Spleen (tissue), 7 donors: ENCODE results near the gene GMDS.

ENCODE experiments used
- POLR2A ChIP-seq, 3 donors: fragments of 450-650 bp; IDR thresholded peaks; one replicate each; pipeline ENCODE4 v1.5.1; 2017; ENCODE audit warnings: antibody characterized with exemption in 3 of 3, mild to moderate bottlenecking in 1 of 3
- POLR2AphosphoS5 ChIP-seq, 3 donors: sonication (generic); formaldehyde crosslinking; IDR thresholded peaks; one replicate each; pipeline ENCODE4 v1.5.1; 2017; ENCODE audit warnings: antibody characterized with exemption in 3 of 3
- TF ChIP-seq, protein P1 (sequence below), 11 experiments: fragments of 200-600 bp in 7 of 11; fragments of 450-650 bp in 4 of 11; sonication (generic) in 4 of 11; IDR thresholded peaks in 8 of 11; conservative IDR thresholded peaks in 3 of 11; 1 replicate in 7 of 11; 2 replicates in 4 of 11; pipeline versions ENCODE4 v1.4.0 to v1.8.0; 2016 to 2021; ENCODE audit warnings: antibody characterized with exemption in 11 of 11, inconsistent platforms in 4 of 11, mild to moderate bottlenecking in 1 of 11
- donor health status: DM: no; HTN: no; CAD: no; lungs with moderate emphysema.
- donor health status: DM: no; HTN: no; CAD: no.
- donor health status: DM: no; HTN: no; CAD: no.

DNA sequence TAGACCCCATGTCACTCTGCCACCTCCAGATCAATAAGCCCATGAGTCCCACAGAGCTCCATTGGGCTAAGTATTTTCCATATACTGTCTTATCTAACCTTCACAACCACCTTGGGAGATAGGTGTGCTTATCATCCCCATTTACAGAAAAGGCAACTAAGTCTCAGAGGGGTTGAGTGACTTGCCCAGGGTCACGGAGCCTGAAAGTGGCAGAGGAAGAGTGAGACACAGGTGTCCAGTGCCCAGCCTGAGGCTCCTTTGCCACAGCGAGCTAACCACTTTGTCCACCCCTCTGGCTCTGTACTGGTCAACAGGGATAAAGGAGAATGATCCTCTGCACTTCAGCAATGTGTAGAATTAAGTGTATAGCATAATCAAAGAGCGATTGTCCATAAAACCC lies 124.5 kb downstream of the GMDS start:
- TF ChIP-seq, protein P1, sequence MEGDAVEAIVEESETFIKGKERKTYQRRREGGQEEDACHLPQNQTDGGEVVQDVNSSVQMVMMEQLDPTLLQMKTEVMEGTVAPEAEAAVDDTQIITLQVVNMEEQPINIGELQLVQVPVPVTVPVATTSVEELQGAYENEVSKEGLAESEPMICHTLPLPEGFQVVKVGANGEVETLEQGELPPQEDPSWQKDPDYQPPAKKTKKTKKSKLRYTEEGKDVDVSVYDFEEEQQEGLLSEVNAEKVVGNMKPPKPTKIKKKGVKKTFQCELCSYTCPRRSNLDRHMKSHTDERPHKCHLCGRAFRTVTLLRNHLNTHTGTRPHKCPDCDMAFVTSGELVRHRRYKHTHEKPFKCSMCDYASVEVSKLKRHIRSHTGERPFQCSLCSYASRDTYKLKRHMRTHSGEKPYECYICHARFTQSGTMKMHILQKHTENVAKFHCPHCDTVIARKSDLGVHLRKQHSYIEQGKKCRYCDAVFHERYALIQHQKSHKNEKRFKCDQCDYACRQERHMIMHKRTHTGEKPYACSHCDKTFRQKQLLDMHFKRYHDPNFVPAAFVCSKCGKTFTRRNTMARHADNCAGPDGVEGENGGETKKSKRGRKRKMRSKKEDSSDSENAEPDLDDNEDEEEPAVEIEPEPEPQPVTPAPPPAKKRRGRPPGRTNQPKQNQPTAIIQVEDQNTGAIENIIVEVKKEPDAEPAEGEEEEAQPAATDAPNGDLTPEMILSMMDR (IDR thresholded peaks at IDR 0.05 in 8 of 11, conservative IDR thresholded peaks at IDR 0.05 in 3 of 11) = no peak
- TF ChIP-seq POLR2A (IDR thresholded peaks at IDR 0.05) (no peak), POLR2AphosphoS5 (IDR thresholded peaks at IDR 0.05) (no peak)
